ENCODE measurements around the gene PSTK. TPM values are rescaled to one million over a fixed set of nuclear protein-coding genes. Genes with fewer than 3 reads are reported as not detected.

The PSTK gene
- total RNA-seq, 1 donor from 2014 or later = 2.1 TPM

GRCh38 chr10:122981066-122981464 lies 864 bp downstream of the PSTK start:
- TF ChIP-seq CTCF (IDR thresholded peaks at IDR 0.05; ENCODE audit: borderline replicate concordance) = peak; percentile 30
- Histone ChIP-seq H3K4me3 (peak overlapping the region; percentile 87), H3K9me3 (replicated peaks) (no peaks in the 10 kb centered on the region), H3K27ac (replicated peaks) (peak overlapping the region; percentile 97), H3K4me1 (peaks cover 19% of the 10 kb centered on the region), H3K27me3 (ENCODE audit: low read depth) (no peaks in the 10 kb centered on the region), H3K36me3 (peaks cover 6% of the 10 kb centered on the region)
- intact Hi-C loops (cut with micrococcal nuclease) = no loop called here
- DNase-seq = no peak

- intact Hi-C loops (cut with micrococcal nuclease) = no loop called here
- no peak overlapping the region for H3K27ac ChIP-seq (replicated peaks)
- H3K4me3 ChIP-seq = no peak overlapping the region
- peaks cover 6% of the 10 kb centered on the region for H3K36me3 ChIP-seq
- H3K4me1 ChIP-seq = peaks cover 19% of the 10 kb centered on the region
- DNase-seq = no peak
- no peaks in the 10 kb centered on the region for H3K27me3 ChIP-seq (ENCODE audit: low read depth)
- H3K9me3 ChIP-seq (replicated peaks) = no peaks in the 10 kb centered on the region
- TF ChIP-seq CTCF (IDR thresholded peaks at IDR 0.05; ENCODE audit: borderline replicate concordance) = no peak
Observed at GRCh38 chr10:122983898-122984297, 3.7 kb downstream of the PSTK start.

GRCh38 chr10:122984708-122985107 lies 4.5 kb downstream of the PSTK start:
- no peak overlapping the region for H3K27ac ChIP-seq (replicated peaks)
- no peak for TF ChIP-seq CTCF (IDR thresholded peaks at IDR 0.05; ENCODE audit: borderline replicate concordance)
- DNase-seq = no peak
- H3K27me3 ChIP-seq (ENCODE audit: low read depth) = no peaks in the 10 kb centered on the region
- peaks cover 6% of the 10 kb centered on the region for H3K36me3 ChIP-seq
- no peak overlapping the region for H3K4me3 ChIP-seq
- H3K4me1 ChIP-seq = peaks cover 14% of the 10 kb centered on the region
- intact Hi-C loops (cut with micrococcal nuclease) = no loop called here
- no peaks in the 10 kb centered on the region for H3K9me3 ChIP-seq (replicated peaks)

- Histone ChIP-seq H3K9me3 (replicated peaks) (no peaks in the 10 kb centered on the region), H3K4me1 (no peaks in the 10 kb centered on the region), H3K27ac (replicated peaks) (no peak overlapping the region), H3K27me3 (ENCODE audit: low read depth) (no peaks in the 10 kb centered on the region), H3K36me3 (peaks cover 6% of the 10 kb centered on the region), H3K4me3 (no peak overlapping the region)
- no peak for DNase-seq
- TF ChIP-seq CTCF (IDR thresholded peaks at IDR 0.05; ENCODE audit: borderline replicate concordance) = no peak
- intact Hi-C loops (cut with micrococcal nuclease) = no loop called here
Observed at GRCh38 chr10:122986335-122986734, 6.1 kb downstream of the PSTK start.

GRCh38 chr10:122988501-122988900 lies 8.3 kb downstream of the PSTK start:
- intact Hi-C loops (cut with micrococcal nuclease) = no loop called here
- TF ChIP-seq CTCF (IDR thresholded peaks at IDR 0.05; ENCODE audit: borderline replicate concordance) = no peak
- H3K36me3 ChIP-seq = peaks cover 9% of the 10 kb centered on the region
- no peak overlapping the region for H3K27ac ChIP-seq (replicated peaks)
- no peak for DNase-seq
- H3K9me3 ChIP-seq (replicated peaks) = no peaks in the 10 kb centered on the region
- no peaks in the 10 kb centered on the region for H3K27me3 ChIP-seq (ENCODE audit: low read depth)
- no peaks in the 10 kb centered on the region for H3K4me1 ChIP-seq
- no peak overlapping the region for H3K4me3 ChIP-seq

- Histone ChIP-seq H3K4me3 (no peak overlapping the region), H3K4me1 (no peaks in the 10 kb centered on the region), H3K9me3 (replicated peaks) (no peaks in the 10 kb centered on the region), H3K27me3 (ENCODE audit: low read depth) (no peaks in the 10 kb centered on the region), H3K36me3 (peaks cover 22% of the 10 kb centered on the region), H3K27ac (replicated peaks) (no peak overlapping the region)
- no peak for DNase-seq
- intact Hi-C loops (cut with micrococcal nuclease) = no loop called here
- TF ChIP-seq CTCF (IDR thresholded peaks at IDR 0.05; ENCODE audit: borderline replicate concordance) = no peak
Observed at GRCh38 chr10:122990278-122990677, 10.1 kb downstream of the PSTK start.
